ENCODE results near the gene PTPRT.

Gene PTPRT

GRCh38 chr20:42493001-42493400 lies 696.7 kb downstream of the PTPRT start:
- Histone ChIP-seq H3K27me3 (ENCODE audit: insufficient read depth, low read length) (no peaks in the 10 kb centered on the region), H3K9me3 (ENCODE audit: low read length) (no peaks in the 10 kb centered on the region), H3K4me3 (ENCODE audit: low read length) (no peak overlapping the region), H3K4me1 (ENCODE audit: insufficient read depth, low read length) (no peaks in the 10 kb centered on the region), H3K36me3 (ENCODE audit: insufficient read depth, low read length) (no peaks in the 10 kb centered on the region), H2AFZ (ENCODE audit: low read depth, low read length) (no peak overlapping the region)

GRCh38 chr20:42492290-42492689 lies 697.4 kb downstream of the PTPRT start:
- no peaks in the 10 kb centered on the region for H3K4me1 ChIP-seq (ENCODE audit: insufficient read depth, low read length)
- no peaks in the 10 kb centered on the region for H3K27me3 ChIP-seq (ENCODE audit: insufficient read depth, low read length)
- H2AFZ ChIP-seq (ENCODE audit: low read depth, low read length), result no peak overlapping the region
- no peak overlapping the region for H3K4me3 ChIP-seq (ENCODE audit: low read length)
- H3K9me3 ChIP-seq (ENCODE audit: low read length), result no peaks in the 10 kb centered on the region
- no peaks in the 10 kb centered on the region for H3K36me3 ChIP-seq (ENCODE audit: insufficient read depth, low read length)

GRCh38 chr20:42485556-42485955 lies 704.1 kb downstream of the PTPRT start:
- Histone ChIP-seq H3K36me3 (ENCODE audit: insufficient read depth, low read length) (no peaks in the 10 kb centered on the region), H3K9me3 (ENCODE audit: low read length) (no peaks in the 10 kb centered on the region), H3K4me3 (ENCODE audit: low read length) (no peak overlapping the region), H3K27me3 (ENCODE audit: insufficient read depth, low read length) (no peaks in the 10 kb centered on the region), H2AFZ (ENCODE audit: low read depth, low read length) (no peak overlapping the region), H3K4me1 (ENCODE audit: insufficient read depth, low read length) (no peaks in the 10 kb centered on the region)

- Histone ChIP-seq H3K4me3 (ENCODE audit: low read length) (no peak overlapping the region), H2AFZ (ENCODE audit: low read depth, low read length) (no peak overlapping the region), H3K9me3 (ENCODE audit: low read length) (no peaks in the 10 kb centered on the region), H3K4me1 (ENCODE audit: insufficient read depth, low read length) (no peaks in the 10 kb centered on the region), H3K27me3 (ENCODE audit: insufficient read depth, low read length) (no peaks in the 10 kb centered on the region), H3K36me3 (ENCODE audit: insufficient read depth, low read length) (no peaks in the 10 kb centered on the region)
Observed at GRCh38 chr20:42484790-42485375, 704.8 kb downstream of the PTPRT start.

DNA sequence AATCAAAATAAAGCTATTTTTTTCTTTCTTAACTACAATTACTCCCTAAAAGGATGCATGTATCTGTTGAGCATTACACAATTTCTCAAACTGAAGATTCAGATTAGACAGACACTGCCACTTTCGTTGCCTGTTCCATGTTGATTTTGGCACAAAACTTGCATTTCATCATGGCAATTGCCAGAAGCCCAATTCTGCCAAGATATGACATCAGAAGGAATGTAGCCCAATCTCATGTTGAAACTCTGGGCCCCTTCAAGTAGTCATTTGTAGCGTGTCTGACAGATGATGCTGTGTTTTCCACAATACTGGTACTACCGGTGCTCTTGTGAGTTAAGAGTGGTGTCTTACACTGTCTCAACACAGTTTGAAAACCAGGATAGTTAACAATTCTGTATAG lies 705.4 kb downstream of the PTPRT start:
- no peaks in the 10 kb centered on the region for H3K4me1 ChIP-seq (ENCODE audit: insufficient read depth, low read length)
- H3K4me3 ChIP-seq (ENCODE audit: low read length), result no peak overlapping the region
- H3K27me3 ChIP-seq (ENCODE audit: insufficient read depth, low read length), result no peaks in the 10 kb centered on the region

DNA sequence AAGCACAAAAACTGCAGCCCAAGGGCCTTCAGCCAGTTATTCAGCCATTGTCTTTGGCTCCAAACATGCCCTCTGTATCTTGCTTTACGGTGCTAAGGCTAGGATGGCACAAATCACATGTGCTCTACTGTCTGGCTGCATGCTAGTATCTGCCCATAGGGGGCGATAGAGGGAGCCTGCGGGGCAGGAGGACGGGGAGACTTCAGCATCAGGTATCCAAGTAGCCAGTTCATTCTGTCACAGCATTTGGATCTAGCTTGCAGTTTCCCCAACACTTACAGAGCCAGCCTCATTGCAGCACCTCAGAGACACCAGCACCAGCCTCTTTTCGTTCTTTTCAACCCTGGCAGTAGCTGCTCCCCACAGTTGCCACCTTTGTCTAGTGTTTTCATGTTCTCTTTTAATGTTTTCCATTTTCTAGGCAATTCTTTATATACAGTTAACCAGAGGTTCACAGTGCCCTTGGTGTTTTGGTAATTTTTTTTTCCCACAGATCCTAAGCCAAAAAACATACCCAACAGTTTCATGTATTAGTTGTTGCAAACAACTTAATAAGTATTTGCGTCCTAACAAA lies 705.9 kb downstream of the PTPRT start:
- no peaks in the 10 kb centered on the region for H3K27me3 ChIP-seq (ENCODE audit: insufficient read depth, low read length)
- H3K36me3 ChIP-seq (ENCODE audit: insufficient read depth, low read length), result no peaks in the 10 kb centered on the region
- H3K9me3 ChIP-seq (ENCODE audit: low read length), result no peaks in the 10 kb centered on the region
- H3K4me3 ChIP-seq (ENCODE audit: low read length), result no peak overlapping the region
- H3K4me1 ChIP-seq (ENCODE audit: insufficient read depth, low read length), result no peaks in the 10 kb centered on the region
- no peak overlapping the region for H2AFZ ChIP-seq (ENCODE audit: low read depth, low read length)

More for the DNA sequence above, 705.4 kb downstream of the PTPRT start:
- Histone ChIP-seq H2AFZ (ENCODE audit: low read depth, low read length) (no peak overlapping the region), H3K9me3 (ENCODE audit: low read length) (no peaks in the 10 kb centered on the region), H3K36me3 (ENCODE audit: insufficient read depth, low read length) (no peaks in the 10 kb centered on the region)

DNA sequence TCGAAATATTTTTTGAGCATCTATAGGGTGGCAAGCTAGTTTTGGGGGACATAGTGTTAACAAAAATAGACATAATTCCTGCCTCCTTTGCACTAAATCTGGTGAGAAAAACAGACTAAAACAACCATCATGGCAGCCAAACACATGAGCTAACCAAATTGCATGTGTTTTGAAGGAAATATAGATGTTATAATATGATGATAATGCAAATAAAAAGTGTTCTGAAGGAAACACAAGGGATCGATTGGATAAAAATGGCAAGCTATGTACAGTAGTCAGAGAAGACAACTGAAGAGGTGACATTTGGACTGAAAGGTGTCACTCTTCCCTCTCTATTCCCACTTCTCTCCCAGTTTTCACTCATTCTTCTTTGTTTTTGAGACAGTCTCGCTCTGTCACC lies 706.9 kb downstream of the PTPRT start:
- Histone ChIP-seq H3K4me3 (ENCODE audit: low read length) (no peak overlapping the region), H3K9me3 (ENCODE audit: low read length) (no peaks in the 10 kb centered on the region), H3K4me1 (ENCODE audit: insufficient read depth, low read length) (no peaks in the 10 kb centered on the region), H2AFZ (ENCODE audit: low read depth, low read length) (no peak overlapping the region), H3K27me3 (ENCODE audit: insufficient read depth, low read length) (no peaks in the 10 kb centered on the region), H3K36me3 (ENCODE audit: insufficient read depth, low read length) (no peaks in the 10 kb centered on the region)

GRCh38 chr20:42475773-42476172 lies 713.9 kb downstream of the PTPRT start:
- Histone ChIP-seq H2AFZ (ENCODE audit: low read depth, low read length) (no peak overlapping the region), H3K9me3 (ENCODE audit: low read length) (no peaks in the 10 kb centered on the region), H3K27me3 (ENCODE audit: insufficient read depth, low read length) (no peaks in the 10 kb centered on the region), H3K4me3 (ENCODE audit: low read length) (no peak overlapping the region), H3K36me3 (ENCODE audit: insufficient read depth, low read length) (no peaks in the 10 kb centered on the region), H3K4me1 (ENCODE audit: insufficient read depth, low read length) (no peaks in the 10 kb centered on the region)

- no peak overlapping the region for H2AFZ ChIP-seq (ENCODE audit: low read depth, low read length)
- no peaks in the 10 kb centered on the region for H3K4me1 ChIP-seq (ENCODE audit: insufficient read depth, low read length)
- no peak overlapping the region for H3K4me3 ChIP-seq (ENCODE audit: low read length)
- H3K36me3 ChIP-seq (ENCODE audit: insufficient read depth, low read length), result no peaks in the 10 kb centered on the region
- H3K9me3 ChIP-seq (ENCODE audit: low read length), result no peaks in the 10 kb centered on the region
- H3K27me3 ChIP-seq (ENCODE audit: insufficient read depth, low read length), result no peaks in the 10 kb centered on the region
Observed at GRCh38 chr20:42474646-42475045, 715.1 kb downstream of the PTPRT start.

DNA sequence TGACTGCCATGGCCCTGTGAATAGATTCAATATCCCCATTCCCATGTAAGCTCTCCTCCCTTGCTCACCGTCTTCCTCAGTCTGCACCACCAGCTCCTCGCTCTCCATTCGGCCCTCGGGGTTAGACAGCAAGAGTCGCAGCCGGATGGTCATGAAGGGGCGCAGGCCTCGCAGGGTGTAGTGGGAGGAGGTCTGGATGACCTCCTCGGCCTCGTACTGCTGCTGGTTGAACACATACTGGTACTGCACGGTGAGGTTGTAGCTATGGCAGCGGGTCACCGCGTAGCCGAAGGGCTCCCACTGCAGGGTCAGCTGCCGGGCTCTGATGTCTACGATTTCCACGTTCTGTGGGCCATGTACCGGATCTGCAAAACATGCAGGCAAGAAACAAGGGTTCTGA lies 717.5 kb downstream of the PTPRT start:
- H3K9me3 ChIP-seq (ENCODE audit: low read length), result no peaks in the 10 kb centered on the region
- no peak overlapping the region for H3K4me3 ChIP-seq (ENCODE audit: low read length)
- no peak overlapping the region for H2AFZ ChIP-seq (ENCODE audit: low read depth, low read length)
- H3K36me3 ChIP-seq (ENCODE audit: insufficient read depth, low read length), result no peaks in the 10 kb centered on the region
- H3K4me1 ChIP-seq (ENCODE audit: insufficient read depth, low read length), result no peaks in the 10 kb centered on the region
- no peaks in the 10 kb centered on the region for H3K27me3 ChIP-seq (ENCODE audit: insufficient read depth, low read length)

DNA sequence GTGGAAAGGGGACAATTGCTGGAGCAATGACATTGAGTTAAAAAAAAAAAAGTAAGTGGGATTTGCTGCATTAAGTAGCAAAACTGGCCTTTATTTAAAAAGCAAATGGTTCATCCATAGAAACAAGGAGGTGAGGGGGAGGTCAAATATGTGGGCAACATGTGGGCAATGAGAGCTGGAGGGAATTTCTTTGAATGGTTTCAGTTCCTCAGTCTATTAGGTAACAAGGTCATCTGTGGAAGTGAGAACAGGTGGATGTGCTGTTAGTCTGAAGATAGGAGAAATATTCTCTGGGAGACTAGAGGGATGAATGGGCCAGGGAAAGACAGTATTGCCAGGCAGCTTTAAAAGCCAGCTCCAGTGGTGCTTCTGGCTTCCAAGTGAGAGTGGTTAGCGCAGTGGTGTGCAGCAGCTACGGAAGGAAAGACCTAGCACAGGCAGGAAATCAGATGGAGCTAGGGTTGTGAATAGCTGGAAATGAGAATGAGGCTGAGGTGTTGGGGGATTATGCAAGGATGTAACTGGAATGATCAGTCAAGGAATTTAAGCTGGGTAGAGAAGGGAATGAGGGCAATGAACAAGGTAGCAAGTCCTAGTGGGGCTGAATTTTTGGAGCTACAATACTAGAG lies 727.6 kb downstream of the PTPRT start:
- H2AFZ ChIP-seq (ENCODE audit: low read depth, low read length), result no peak overlapping the region
- H3K9me3 ChIP-seq (ENCODE audit: low read length), result no peaks in the 10 kb centered on the region
- no peaks in the 10 kb centered on the region for H3K27me3 ChIP-seq (ENCODE audit: insufficient read depth, low read length)
- no peak overlapping the region for H3K4me3 ChIP-seq (ENCODE audit: low read length)
- H3K36me3 ChIP-seq (ENCODE audit: insufficient read depth, low read length), result no peaks in the 10 kb centered on the region
- H3K4me1 ChIP-seq (ENCODE audit: insufficient read depth, low read length), result no peaks in the 10 kb centered on the region

- H3K27me3 ChIP-seq (ENCODE audit: insufficient read depth, low read length), result no peaks in the 10 kb centered on the region
- no peaks in the 10 kb centered on the region for H3K4me1 ChIP-seq (ENCODE audit: insufficient read depth, low read length)
- H3K9me3 ChIP-seq (ENCODE audit: low read length), result no peaks in the 10 kb centered on the region
- no peak overlapping the region for H3K4me3 ChIP-seq (ENCODE audit: low read length)
- H2AFZ ChIP-seq (ENCODE audit: low read depth, low read length), result no peak overlapping the region
- H3K36me3 ChIP-seq (ENCODE audit: insufficient read depth, low read length), result no peaks in the 10 kb centered on the region
Observed at GRCh38 chr20:42461291-42461690, 728.4 kb downstream of the PTPRT start.

DNA sequence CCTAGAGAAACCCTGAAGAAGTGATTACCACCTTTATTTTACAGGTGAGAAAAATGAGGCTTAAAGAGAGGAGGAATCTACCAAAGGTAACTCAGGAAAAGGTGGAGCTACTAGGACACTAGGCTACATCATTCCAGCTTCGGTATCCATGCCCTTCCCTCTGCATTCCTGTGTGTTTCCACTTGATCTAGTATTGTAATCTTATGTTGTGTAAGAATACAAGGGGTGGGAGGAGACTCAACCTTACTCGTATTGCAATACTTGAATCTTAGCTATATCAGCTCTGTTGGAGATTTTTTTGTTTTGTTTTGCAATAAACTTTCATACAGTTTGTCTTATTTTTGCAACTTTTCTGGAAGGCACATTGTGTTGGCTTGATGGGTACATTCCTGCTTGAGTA lies 742.4 kb downstream of the PTPRT start:
- Histone ChIP-seq H3K36me3 (ENCODE audit: insufficient read depth, low read length) (no peaks in the 10 kb centered on the region), H2AFZ (ENCODE audit: low read depth, low read length) (no peak overlapping the region), H3K4me1 (ENCODE audit: insufficient read depth, low read length) (no peaks in the 10 kb centered on the region), H3K4me3 (ENCODE audit: low read length) (no peak overlapping the region), H3K27me3 (ENCODE audit: insufficient read depth, low read length) (no peaks in the 10 kb centered on the region), H3K9me3 (ENCODE audit: low read length) (no peaks in the 10 kb centered on the region)

GRCh38 chr20:42444799-42445198 lies 744.9 kb downstream of the PTPRT start:
- Histone ChIP-seq H3K4me1 (ENCODE audit: insufficient read depth, low read length) (no peaks in the 10 kb centered on the region), H3K9me3 (ENCODE audit: low read length) (no peaks in the 10 kb centered on the region), H3K27me3 (ENCODE audit: insufficient read depth, low read length) (no peaks in the 10 kb centered on the region), H3K4me3 (ENCODE audit: low read length) (no peak overlapping the region), H3K36me3 (ENCODE audit: insufficient read depth, low read length) (no peaks in the 10 kb centered on the region), H2AFZ (ENCODE audit: low read depth, low read length) (no peak overlapping the region)

Data from neuron (in vitro differentiated cells).